Fibroblast of lung (primary cell): ENCODE results near the gene CHD2.

ENCODE experiments used
- EZH2 ChIP-seq: IDR thresholded peaks from 2 replicates; pipeline ENCODE4 v1.5.1; 2012; ENCODE audit warnings: low read length, control low read depth, mild to moderate bottlenecking; ENCODE audit errors: missing control alignments
- TF ChIP-seq, protein P1 (sequence below), 2 donors: IDR thresholded peaks in 1 of 2; conservative IDR thresholded peaks in 1 of 2; 1 replicate in 1 of 2; 2 replicates in 1 of 2; pipeline ENCODE4 v1.5.1; 2011 to 2012; ENCODE audit warnings: low read length in 2 of 2, control low read depth in 1 of 2, inconsistent platforms in 1 of 2, low read depth in 1 of 2, mild to moderate bottlenecking in 1 of 2

DNA sequence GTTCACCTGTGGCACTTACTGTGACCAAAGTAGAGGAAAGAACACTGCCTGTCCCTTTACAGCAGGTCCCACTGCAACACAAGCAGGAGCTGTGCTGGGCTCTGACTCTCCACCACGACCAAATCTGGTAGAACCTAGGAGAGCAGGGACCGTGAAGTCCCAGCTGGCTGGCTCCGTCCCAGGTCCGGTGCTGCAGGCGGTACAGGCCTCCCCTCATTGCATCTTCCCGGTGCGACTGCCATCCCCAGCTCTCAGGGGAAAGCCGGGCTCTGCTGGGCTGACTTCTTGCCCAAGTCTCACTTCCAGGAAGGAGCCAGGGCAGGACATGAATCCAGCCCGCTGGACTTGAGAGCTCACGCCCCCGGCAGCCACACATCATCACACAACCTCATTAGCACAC is 155.1 kb downstream of the CHD2 start:
- no peak for TF ChIP-seq EZH2
- TF ChIP-seq, protein P1, sequence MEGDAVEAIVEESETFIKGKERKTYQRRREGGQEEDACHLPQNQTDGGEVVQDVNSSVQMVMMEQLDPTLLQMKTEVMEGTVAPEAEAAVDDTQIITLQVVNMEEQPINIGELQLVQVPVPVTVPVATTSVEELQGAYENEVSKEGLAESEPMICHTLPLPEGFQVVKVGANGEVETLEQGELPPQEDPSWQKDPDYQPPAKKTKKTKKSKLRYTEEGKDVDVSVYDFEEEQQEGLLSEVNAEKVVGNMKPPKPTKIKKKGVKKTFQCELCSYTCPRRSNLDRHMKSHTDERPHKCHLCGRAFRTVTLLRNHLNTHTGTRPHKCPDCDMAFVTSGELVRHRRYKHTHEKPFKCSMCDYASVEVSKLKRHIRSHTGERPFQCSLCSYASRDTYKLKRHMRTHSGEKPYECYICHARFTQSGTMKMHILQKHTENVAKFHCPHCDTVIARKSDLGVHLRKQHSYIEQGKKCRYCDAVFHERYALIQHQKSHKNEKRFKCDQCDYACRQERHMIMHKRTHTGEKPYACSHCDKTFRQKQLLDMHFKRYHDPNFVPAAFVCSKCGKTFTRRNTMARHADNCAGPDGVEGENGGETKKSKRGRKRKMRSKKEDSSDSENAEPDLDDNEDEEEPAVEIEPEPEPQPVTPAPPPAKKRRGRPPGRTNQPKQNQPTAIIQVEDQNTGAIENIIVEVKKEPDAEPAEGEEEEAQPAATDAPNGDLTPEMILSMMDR (conservative IDR thresholded peaks at IDR 0.05 in 1 of 2, IDR thresholded peaks at IDR 0.05 in 1 of 2; ENCODE audit: low read depth in 1 of 2, low read length in 2 of 2), result no peak
